ENCODE data around the gene E2F6.

DNA sequence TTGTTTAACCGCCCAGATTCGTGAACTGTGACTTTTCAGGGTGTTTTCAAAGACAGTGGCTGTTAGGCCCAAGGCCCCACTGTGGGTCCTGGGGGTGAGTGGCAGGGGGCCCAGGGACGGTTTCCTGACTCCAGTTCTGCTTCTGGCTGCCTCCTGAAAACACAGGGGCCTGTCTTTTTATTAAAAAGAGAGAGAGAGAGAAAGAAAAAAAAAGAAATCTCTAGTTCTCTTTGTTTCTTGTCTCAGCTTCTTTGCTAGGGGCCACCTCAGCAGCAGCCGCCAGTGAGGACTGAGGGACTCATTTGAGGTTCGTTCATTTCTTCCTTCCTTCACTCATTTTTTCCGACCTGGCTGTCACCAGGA lies 15.4 kb upstream of the E2F6 start:
- TF ChIP-seq EP300 (IDR thresholded peaks at IDR 0.05) (no peak), POLR2A (IDR thresholded peaks at IDR 0.05) (no peak)
- TF ChIP-seq, protein P1, sequence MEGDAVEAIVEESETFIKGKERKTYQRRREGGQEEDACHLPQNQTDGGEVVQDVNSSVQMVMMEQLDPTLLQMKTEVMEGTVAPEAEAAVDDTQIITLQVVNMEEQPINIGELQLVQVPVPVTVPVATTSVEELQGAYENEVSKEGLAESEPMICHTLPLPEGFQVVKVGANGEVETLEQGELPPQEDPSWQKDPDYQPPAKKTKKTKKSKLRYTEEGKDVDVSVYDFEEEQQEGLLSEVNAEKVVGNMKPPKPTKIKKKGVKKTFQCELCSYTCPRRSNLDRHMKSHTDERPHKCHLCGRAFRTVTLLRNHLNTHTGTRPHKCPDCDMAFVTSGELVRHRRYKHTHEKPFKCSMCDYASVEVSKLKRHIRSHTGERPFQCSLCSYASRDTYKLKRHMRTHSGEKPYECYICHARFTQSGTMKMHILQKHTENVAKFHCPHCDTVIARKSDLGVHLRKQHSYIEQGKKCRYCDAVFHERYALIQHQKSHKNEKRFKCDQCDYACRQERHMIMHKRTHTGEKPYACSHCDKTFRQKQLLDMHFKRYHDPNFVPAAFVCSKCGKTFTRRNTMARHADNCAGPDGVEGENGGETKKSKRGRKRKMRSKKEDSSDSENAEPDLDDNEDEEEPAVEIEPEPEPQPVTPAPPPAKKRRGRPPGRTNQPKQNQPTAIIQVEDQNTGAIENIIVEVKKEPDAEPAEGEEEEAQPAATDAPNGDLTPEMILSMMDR (IDR thresholded peaks at IDR 0.05), result no peak
